HG02981 (cell line): ENCODE data around the gene PAPSS1.
"Not testable (repeated sequence)": the region's sequence is repeated elsewhere in the genome, so short reads cannot be mapped to it uniquely, and the experiment has no call there.

Experiments
- ATAC-seq: cut with Tn5 transposase; IDR thresholded peaks from one replicate; pipeline ENCODE4 v1.9.1; 2021; ENCODE audit warnings: mild to moderate bottlenecking, moderate library complexity; ENCODE audit not compliant: unreplicated experiment

Gene PAPSS1

DNA sequence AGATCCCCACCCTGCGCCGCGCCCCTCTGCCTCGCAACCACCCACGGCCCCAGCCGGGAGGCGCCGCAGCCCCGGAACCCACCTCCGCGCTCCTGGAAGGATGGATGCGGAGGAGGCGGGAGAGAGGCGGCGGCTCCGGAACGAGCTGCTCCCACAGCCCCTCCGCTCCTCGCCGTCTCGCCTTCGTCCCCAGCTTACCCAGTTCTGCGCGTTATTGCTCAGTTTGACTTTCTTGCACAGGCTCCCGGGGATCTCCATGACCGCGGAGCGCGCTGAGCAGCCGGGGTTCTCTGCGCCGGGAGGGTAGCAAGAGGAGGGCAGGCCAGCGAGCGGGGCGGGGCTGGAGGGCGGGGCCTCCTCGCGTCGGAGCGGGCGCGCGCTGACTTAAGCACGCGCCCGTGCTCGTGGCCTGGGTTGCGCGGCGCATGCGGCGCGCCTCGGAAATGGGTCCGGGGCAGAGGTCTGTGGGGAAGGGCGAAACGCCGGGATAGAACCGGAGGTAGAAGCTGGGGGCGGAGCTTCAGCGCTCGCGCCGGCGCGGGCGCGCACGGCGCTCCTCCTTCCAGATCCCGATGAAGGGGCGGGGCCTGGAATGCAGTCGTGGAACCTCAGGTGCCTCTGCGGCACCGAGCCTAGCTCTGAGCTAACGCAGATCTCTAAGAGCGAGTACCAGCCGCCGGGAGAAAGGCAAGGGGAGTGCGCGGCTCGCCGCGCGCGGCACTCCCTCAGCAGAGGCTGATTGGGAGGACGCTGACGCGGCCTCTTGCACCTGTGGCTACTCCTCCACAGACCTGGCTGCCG, at the start of gene PAPSS1:
TSS of gene PAPSS1 (minus strand) at position 313 of the 801 bp plus-strand sequence. CDS start at position 258, 55 bp downstream.
- ATAC-seq: peak; percentile 80

GRCh38 chr4:107760281-107760947, 40.4 kb upstream of the PAPSS1 start:
- ATAC-seq: no peak

DNA sequence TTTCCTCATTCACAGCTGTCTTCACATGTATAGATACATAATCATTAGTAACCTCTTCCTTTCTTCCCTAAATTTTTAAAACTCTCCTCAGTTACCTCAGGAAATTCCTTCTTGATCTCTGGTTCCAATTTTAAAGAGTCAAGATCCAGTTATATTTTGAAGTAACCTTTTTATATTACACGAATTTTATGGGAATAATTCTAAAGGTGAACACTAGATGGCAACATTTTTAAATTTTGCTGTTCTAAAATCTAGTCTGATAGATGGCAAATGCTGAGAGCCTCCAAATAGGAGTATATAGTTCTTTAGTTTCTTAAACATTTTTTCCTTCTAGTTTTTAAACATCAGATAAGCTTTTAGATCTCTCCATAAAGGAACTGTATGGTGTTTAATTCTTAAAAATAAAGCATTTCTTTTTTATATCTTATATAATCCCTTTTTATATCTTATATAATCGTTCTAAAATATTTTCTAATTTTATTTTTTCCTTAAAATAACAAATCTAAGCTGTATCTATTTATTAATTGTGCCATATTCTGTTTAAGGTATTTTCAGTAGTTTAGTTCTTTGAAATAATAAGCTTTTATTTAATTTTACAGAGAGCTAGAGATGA, 37.9 kb upstream of the PAPSS1 start:
- no peak for ATAC-seq

DNA sequence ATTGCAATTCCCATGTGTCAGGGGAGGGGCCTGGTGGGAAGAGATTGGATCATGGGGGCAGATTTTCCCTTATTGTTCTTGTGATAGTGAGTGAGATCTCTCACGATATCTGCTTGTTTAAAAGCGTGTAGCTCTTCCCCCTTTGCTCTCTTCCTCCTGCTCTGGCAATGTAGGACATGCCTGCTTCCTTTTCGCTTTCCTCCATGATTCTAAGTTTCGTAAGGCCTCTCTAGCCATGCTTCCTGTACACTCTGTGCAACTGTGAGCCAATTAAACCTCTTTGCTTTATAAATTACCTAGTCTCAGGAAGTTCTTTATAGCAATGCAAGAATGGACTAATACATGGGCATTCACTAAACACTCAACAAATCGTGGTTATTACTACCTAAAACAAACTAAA, 37.2 kb upstream of the PAPSS1 start:
- ATAC-seq: no peak

GRCh38 chr4:107755841-107756356, 35.9 kb upstream of the PAPSS1 start:
- ATAC-seq: no peak

DNA sequence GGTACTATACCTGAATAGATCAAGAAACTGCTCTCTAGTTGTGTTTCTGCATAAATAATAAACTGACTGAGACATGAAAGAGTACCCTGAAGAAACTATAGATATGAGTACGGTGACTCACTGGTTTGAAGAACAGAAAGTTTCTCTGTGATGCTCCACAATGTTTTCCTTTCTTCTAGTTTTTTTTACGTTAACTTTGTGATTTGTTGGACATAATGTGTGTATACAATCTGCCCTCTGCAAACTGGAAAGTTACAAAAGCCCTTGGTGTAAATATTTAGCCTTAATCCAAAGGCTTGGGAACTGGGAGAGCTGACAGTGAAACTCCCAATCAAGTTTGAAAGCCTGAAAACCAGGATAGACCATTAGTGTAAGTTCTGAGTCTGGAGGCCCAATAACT, 31.6 kb upstream of the PAPSS1 start:
- ATAC-seq: no peak

GRCh38 chr4:107747748-107748486, 27.9 kb upstream of the PAPSS1 start:
- ATAC-seq: no peak

DNA sequence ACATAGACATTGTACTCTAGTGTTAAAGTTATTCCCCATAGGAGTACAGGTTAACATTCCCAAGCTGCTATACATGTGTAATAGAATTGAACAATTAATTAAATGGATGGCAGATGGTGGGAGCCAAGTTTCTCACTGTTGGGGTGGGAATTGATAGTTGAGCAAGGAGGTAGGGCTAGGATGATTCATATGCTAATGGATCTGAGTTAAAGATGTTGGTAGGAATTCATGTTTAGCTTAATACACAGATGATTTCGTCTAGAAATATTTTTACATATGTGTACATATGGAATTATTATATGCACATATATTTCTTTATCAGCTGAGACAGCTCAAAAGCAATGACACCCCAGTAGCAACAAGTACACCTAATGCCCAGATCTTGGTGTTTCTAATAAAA, 26.1 kb upstream of the PAPSS1 start:
- no peak for ATAC-seq

GRCh38 chr4:107744532-107744931, 24.5 kb upstream of the PAPSS1 start:
- ATAC-seq: no peak

GRCh38 chr4:107743532-107743931, 23.5 kb upstream of the PAPSS1 start:
- peak; percentile 59 for ATAC-seq

DNA sequence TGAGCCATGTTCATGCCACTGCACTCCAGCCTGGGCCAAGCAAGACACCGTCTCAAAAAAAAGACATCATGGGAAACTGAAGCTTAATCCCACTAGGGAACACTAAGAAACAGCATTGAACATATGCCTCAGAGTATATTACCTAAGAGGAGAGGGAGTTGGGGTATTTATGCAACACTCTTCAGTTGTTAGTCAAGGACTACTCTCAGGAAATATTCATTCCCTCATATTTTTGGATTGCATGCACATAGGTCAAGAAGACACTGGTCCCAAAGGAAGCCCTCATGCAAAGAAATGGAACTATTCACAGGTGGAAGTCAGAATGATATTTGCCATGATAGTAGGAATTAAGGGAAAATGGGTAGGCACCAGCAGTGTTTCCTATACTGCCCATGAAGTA, 22.8 kb upstream of the PAPSS1 start:
- ATAC-seq: no peak

DNA sequence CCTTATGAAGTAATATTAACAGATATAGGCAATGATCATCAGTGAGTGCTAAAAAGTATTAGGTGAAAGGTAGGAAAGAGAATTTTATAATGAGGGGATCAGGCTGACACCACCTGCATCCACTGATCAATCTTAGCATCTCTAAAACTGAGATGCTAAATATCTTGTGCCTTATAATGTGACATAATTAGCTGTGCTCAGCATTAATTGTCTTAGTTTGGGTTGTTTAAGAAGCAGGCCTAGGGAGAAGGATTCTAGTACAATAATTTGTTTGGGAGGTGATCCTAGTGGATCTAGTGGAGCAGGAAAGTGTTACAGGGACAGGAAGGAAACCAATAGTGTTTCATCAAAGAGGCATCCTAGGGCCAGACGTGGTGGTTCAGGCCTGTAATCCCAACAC, 22.2 kb upstream of the PAPSS1 start:
- no peak for ATAC-seq

DNA sequence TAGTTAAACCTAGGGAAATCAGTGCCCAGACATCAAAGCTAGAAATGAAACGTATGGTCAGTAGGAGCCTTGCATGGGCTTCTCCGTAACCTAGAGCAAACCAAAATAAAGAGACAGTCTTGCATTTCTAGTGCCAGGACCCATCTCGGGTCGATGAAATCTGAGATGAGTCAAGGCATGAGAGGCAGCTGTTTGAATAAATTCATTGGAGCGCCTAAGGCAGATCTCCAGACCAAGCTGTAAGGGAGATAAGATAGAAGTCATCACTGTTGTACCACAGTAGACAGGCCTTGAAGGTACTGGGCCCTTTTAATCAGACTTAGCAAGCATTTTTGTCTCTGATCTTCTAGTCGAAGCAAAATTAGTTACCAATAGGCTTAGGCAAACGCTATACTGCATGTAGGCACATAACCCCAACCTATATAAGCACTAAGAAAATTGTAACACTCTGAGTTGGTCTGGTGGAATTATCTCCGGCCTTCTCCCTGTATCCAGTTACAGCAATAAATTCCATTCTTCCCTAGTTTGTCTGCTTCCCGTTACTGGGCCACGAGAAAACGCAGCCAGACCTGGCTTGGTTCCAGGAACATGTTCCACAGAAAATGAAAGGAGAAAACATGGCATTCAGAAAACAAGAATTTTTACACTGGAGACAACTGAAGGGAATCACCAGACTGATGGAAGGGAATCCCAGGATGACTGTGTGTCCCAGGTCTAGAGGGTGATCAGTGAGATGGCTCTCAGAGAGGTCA, 21.1 kb upstream of the PAPSS1 start:
- no peak for ATAC-seq

DNA sequence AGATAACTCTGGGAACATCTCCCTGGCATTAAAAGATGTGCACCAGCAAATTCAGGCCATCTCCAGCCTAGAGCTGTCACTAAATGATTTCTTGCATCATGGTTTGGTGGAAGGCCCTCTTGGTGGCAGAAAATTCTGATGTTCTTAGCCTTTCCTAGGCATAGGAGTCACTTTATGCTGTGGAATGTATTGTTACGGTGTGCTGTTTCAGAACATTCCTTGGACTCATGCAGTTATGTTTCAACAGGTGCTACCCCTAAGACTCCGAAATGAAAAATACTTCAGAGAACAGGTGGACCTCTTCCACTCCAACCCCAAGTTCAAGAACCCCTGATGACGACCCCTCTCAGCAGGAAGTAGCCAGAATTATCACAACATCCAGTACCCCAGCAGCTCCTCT, 20.3 kb upstream of the PAPSS1 start:
- ATAC-seq: no peak

DNA sequence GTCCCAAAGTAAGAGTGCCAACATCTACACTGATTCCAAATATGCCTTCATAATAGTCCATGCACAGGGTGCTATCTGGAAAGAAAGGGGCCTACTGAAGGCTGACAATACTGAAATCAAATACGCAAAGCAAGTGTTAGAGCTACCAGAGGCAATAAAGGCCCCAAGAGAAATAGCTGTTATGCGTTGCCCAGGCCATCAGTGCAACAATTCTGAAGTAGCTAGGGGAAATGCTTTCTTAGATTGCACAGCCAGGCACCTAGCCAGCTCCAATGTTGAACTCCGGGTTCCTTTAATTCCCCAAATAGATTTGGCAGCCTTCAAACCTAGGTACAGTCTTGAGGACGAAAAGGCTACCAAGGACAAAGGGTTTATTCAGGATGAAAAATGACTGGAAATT, 17.4 kb upstream of the PAPSS1 start:
- no peak for ATAC-seq

DNA sequence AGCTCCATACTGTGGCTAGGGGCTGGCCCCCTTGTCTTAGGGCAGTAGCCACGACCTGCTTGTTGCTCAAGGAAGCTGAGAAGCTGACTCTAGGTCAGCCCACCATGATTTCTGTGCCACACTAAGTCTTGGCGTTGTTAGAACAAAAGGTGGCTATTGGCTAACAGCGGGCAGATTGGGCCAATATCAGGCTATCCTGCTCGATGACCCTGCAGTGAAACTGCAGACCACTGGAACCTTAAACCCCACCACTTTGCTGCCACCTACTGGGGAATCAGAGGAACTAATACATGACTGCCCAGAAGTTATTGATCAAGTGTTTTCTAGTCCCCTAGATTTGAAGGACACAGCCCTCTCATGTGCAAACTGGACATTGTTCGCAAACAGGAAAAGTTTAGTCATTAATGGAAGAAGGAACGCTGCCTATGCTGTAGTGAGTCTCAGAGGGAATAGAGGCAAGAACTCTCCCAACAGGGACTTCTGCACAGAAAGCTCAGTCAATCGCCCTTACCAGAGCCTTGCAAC, 17.0 kb upstream of the PAPSS1 start:
- peak; percentile 54 for ATAC-seq

GRCh38 chr4:107736037-107736436, 16.0 kb upstream of the PAPSS1 start:
- peak; percentile 36 for ATAC-seq

- no peak for ATAC-seq
Observed at GRCh38 chr4:107734120-107734519, 14.1 kb upstream of the PAPSS1 start.

DNA sequence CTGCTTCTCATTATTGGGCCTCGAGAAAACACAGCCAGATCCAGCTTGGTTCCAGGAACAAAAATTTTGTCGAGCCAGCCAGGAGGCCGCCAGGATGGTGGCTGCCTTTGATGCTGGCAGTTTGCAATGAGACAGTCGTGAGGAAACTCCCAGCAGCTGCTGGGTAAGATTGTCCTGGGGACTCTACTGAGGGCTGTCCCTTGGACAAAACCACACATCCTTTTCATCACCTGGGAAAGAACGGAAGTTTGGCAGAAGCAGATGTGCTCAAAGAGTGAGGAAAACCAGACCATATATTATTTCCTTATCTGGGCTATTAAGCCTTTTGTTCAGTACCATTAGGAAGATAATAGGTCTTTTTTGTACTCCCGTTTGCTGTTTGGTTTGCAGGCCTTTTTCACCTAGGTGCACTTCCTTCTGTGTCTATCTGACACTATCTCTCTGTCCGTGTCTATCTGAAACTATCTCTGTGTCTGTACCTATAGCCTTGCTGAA, 13.4 kb upstream of the PAPSS1 start:
- no peak for ATAC-seq

DNA sequence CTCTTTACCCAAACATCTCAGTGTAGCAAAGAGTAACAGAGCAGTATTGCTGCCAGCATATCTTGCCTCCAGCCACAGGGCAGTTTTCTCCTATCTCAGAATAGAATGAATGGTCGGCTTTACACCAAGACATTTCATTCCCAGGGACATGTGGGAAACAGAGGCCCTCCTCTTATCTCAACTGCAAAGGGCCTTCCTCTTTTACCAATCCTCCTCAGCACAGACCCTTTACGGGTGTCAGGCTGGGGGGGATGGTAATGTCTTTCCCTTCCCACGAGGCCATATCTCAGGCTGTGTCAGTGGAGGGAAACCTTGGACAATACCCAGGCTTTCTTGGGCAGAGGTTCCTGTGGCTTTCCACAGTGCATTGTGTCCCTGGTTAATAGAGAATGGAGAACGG, 9.0 kb upstream of the PAPSS1 start:
- ATAC-seq: not testable (repeated sequence)
